NCI-H524 treated with DMSO at 0.1 percent for 48 hours (cell line): ENCODE data around the gene PRM3.

Experiments
- DNase-seq: peaks from one replicate; lab custom pipeline; 2025; lab: John Stamatoyannopoulos, UW

The PRM3 gene

GRCh38 chr16:11224894-11225676 lies 48.3 kb downstream of the PRM3 start:
- DNase-seq = no peak

GRCh38 chr16:11224096-11224893 lies 49.1 kb downstream of the PRM3 start:
- DNase-seq = no peak
